Breast epithelium (tissue), 4 donors: ENCODE measurements around the gene HEXIM1. TPM values are rescaled to one million over a fixed set of nuclear protein-coding genes. Genes with fewer than 3 reads are reported as not detected.

Source experiments
- DNase-seq, 2 donors: peaks; one replicate each; pipeline ENCODE4 v3.0.0-alpha.2; 2019; ENCODE audit warnings: low spot score in 2 of 2
- H3K27ac ChIP-seq, 2 donors: fragments of 200-600 bp; sonication (generic) in 1 of 2; one replicate each; pipeline ENCODE4 v1.5.1; 2016 to 2019; ENCODE audit warnings: mild to moderate bottlenecking in 1 of 2
- H3K27me3 ChIP-seq, 2 donors: fragments of 200-600 bp; sonication (generic) in 1 of 2; one replicate each; pipeline versions ENCODE4 v1.5.1 to v1.6.0; 2017 to 2019; ENCODE audit warnings: control low read depth in 1 of 2, mild to moderate bottlenecking in 1 of 2
- H3K36me3 ChIP-seq: fragments of 200-600 bp; one replicate; pipeline ENCODE4 v1.5.1; 2019
- H3K4me1 ChIP-seq, 2 donors: fragments of 200-600 bp; sonication (generic); one replicate each; pipeline ENCODE4 v1.5.1; 2016 to 2019; ENCODE audit warnings: control low read depth in 1 of 2
- H3K4me3 ChIP-seq, 3 donors: fragments of 200-600 bp; sonication (generic); 1 replicate in 2 of 3; 2 replicates in 1 of 3; pipeline ENCODE4 v1.5.1; 2016 to 2019; ENCODE audit warnings: mild to moderate bottlenecking in 3 of 3, moderate library complexity in 2 of 3
- H3K9me3 ChIP-seq, 2 donors: fragments of 200-600 bp; sonication (generic) in 1 of 2; one replicate each; pipeline ENCODE4 v1.5.1; 2016 to 2019; ENCODE audit warnings: control low read depth in 1 of 2
- POLR2A ChIP-seq: fragments of 450-650 bp; IDR thresholded peaks from one replicate; pipeline ENCODE4 v1.6.1; 2016; ENCODE audit warnings: antibody characterized with exemption, mild to moderate bottlenecking, moderate library complexity
- POLR2AphosphoS5 ChIP-seq, 3 donors: sonication (generic); formaldehyde crosslinking; IDR thresholded peaks; one replicate each; pipeline ENCODE4 v1.6.1; 2017; ENCODE audit warnings: antibody characterized with exemption in 3 of 3
- intact Hi-C: fragments of 100-400 bp; cut with DNase I; formaldehyde crosslinking; loops from one replicate; pipeline ENCODE4 v1.15.1; 2023; ENCODE audit warnings: low total_unique reads
- total RNA-seq, 3 donors: library from RNA; depleted of rRNA; stranded (reverse); fragments of >200 nt; gene quantifications; one replicate each; pipeline ENCODE4 v1.1.0, GENCODE V29; 2016
- TF ChIP-seq, protein P1 (sequence below), 3 donors: fragments of 450-650 bp; IDR thresholded peaks; one replicate each; pipeline ENCODE4 v1.5.1; 2016 to 2017; ENCODE audit warnings: antibody characterized with exemption in 3 of 3, mild to moderate bottlenecking in 3 of 3, moderate library complexity in 3 of 3

HEXIM1 gene
- total RNA-seq, 3 donors from 2014 or later, result 21.3 to 35.6 (median 33.4) TPM

- Histone ChIP-seq H3K4me1 (peaks cover 9 to 19% of the 10 kb centered on the region in 2 donors), H3K4me3 (peak overlapping the region; percentile 66 to 83 (median 71)), H3K36me3 (no peaks in the 10 kb centered on the region), H3K27ac (peak overlapping the region; percentile 99 to 100), H3K9me3 (no peaks in the 10 kb centered on the region), H3K27me3 (no peaks in the 10 kb centered on the region)
- DNase-seq, result peak; percentile 60 to 84
- intact Hi-C loops, result no loop called here
- TF ChIP-seq POLR2A, result peak; percentile 1
- TF ChIP-seq, protein P1, sequence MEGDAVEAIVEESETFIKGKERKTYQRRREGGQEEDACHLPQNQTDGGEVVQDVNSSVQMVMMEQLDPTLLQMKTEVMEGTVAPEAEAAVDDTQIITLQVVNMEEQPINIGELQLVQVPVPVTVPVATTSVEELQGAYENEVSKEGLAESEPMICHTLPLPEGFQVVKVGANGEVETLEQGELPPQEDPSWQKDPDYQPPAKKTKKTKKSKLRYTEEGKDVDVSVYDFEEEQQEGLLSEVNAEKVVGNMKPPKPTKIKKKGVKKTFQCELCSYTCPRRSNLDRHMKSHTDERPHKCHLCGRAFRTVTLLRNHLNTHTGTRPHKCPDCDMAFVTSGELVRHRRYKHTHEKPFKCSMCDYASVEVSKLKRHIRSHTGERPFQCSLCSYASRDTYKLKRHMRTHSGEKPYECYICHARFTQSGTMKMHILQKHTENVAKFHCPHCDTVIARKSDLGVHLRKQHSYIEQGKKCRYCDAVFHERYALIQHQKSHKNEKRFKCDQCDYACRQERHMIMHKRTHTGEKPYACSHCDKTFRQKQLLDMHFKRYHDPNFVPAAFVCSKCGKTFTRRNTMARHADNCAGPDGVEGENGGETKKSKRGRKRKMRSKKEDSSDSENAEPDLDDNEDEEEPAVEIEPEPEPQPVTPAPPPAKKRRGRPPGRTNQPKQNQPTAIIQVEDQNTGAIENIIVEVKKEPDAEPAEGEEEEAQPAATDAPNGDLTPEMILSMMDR (IDR thresholded peaks at IDR 0.05), result no peak
- TF ChIP-seq POLR2AphosphoS5 (IDR thresholded peaks at IDR 0.05), result peak in 1 of 3 donors; percentile 7
Measured at GRCh38 chr17:45146890-45147580, 1.2 kb upstream of the HEXIM1 start.

DNA sequence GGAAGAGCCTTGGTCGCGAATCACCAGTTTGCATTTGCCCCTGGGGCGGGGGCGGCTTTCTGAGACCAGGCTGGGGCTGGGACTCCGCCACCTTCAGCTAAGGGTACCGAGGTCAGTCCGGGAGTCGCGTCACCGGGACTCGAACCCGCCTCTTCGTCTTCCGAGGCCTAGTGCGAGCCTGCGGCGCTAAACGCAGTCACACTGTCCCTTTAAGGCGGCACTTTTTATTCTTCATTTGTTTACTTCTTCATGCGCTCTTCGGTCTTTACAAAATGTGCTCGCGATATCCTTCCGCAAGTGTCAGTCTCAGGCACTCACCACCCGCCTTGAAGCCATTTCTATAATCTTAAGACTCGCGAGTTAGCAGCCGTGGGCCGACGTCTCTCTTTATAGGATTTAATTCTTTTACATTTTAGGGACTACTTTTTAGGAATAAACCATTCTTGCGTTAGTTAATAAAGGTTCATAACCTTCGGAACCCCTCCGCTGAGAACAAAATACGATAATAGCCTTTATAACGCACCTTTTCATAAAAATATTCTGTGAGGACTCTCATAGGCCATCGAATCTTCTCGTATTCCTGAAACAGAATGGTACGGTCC is 593 bp upstream of the HEXIM1 start:
- intact Hi-C loops, result no loop called here
- TF ChIP-seq POLR2AphosphoS5 (IDR thresholded peaks at IDR 0.05), result peak; percentile 51 to 93 (median 85)
- TF ChIP-seq POLR2A, result peak; percentile 44
- TF ChIP-seq, protein P1 (IDR thresholded peaks at IDR 0.05), result peak in 2 of 3 donors; percentile 12 to 43
- Histone ChIP-seq H3K9me3 (no peaks in the 10 kb centered on the region), H3K36me3 (no peaks in the 10 kb centered on the region), H3K4me1 (peaks cover 9 to 19% of the 10 kb centered on the region in 2 donors), H3K4me3 (peak overlapping the region; percentile 66 to 83 (median 71)), H3K27ac (peak overlapping the region; percentile 99 to 100), H3K27me3 (no peaks in the 10 kb centered on the region)
- DNase-seq, result peak; percentile 76 to 78

GRCh38 chr17:45149037-45149668 is 878 bp downstream of the HEXIM1 start:
- intact Hi-C loops, result no loop called here
- TF ChIP-seq POLR2AphosphoS5 (IDR thresholded peaks at IDR 0.05), result peak in 2 of 3 donors; percentile 57 to 65
- TF ChIP-seq, protein P1 (IDR thresholded peaks at IDR 0.05), result peak; percentile 56 to 90 (median 76)
- no peak for TF ChIP-seq POLR2A
- Histone ChIP-seq H3K9me3 (no peaks in the 10 kb centered on the region), H3K36me3 (no peaks in the 10 kb centered on the region), H3K27me3 (no peaks in the 10 kb centered on the region), H3K4me3 (peak overlapping the region; percentile 66 to 83 (median 71)), H3K27ac (peak overlapping the region; percentile 94 to 100), H3K4me1 (peaks cover 9 to 19% of the 10 kb centered on the region in 2 donors)
- peak; percentile 86 to 90 for DNase-seq

GRCh38 chr17:45149669-45150664 is 1.7 kb downstream of the HEXIM1 start:
- no peaks in the 10 kb centered on the region for H3K36me3 ChIP-seq
- TF ChIP-seq, protein P1 (IDR thresholded peaks at IDR 0.05), result no peak
- TF ChIP-seq POLR2AphosphoS5 (IDR thresholded peaks at IDR 0.05), result peak; percentile 46 to 62 (median 55)
- peak; percentile 74 to 75 for DNase-seq
- H3K27me3 ChIP-seq, result no peaks in the 10 kb centered on the region
- H3K4me3 ChIP-seq, result peak overlapping the region; percentile 66 to 83 (median 71)
- no peaks in the 10 kb centered on the region for H3K9me3 ChIP-seq
- H3K4me1 ChIP-seq, result peaks cover under 1 to 19% of the 10 kb centered on the region in 2 donors
- intact Hi-C loops, result no loop called here
- peak overlapping the region; percentile 94 to 100 for H3K27ac ChIP-seq
